Erythroblast (primary cell): ENCODE results near the gene TRIM54.

Source experiments
- GATA1 ChIP-seq: IDR thresholded peaks from 2 replicates; pipeline ENCODE4 v1.6.1; 2011; ENCODE audit warnings: low read depth, mild to moderate bottlenecking, control low read depth, low read length, moderate library complexity
- POLR2A ChIP-seq: IDR thresholded peaks from 2 replicates; pipeline ENCODE4 v1.6.1; 2011; ENCODE audit warnings: mild to moderate bottlenecking, low read length

GRCh38 chr2:27238976-27239375 lies 43.3 kb upstream of the TRIM54 start:
- TF ChIP-seq POLR2A (no peak), GATA1 (no peak)
